GM12874 (cell line): ENCODE results near the gene TRPV3.

ENCODE experiments used
- CTCF ChIP-seq: IDR thresholded peaks from 2 replicates; pipeline ENCODE4 v1.5.1; 2011; ENCODE audit warnings: low read depth, mild to moderate bottlenecking, control low read depth, low read length, moderate library complexity; ENCODE audit not compliant: insufficient read depth

TRPV3 gene

GRCh38 chr17:3558603-3559269, 1.1 kb upstream of the TRPV3 start:
- TF ChIP-seq CTCF = no peak

GRCh38 chr17:3556916-3557767, 470 bp downstream of the TRPV3 start:
- no peak for TF ChIP-seq CTCF

GRCh38 chr17:3556239-3556915, 1.2 kb downstream of the TRPV3 start:
- TF ChIP-seq CTCF = no peak

- no peak for TF ChIP-seq CTCF
Measured at GRCh38 chr17:3555189-3555796, 2.3 kb downstream of the TRPV3 start.

GRCh38 chr17:3554440-3554839, 3.2 kb downstream of the TRPV3 start:
- no peak for TF ChIP-seq CTCF

GRCh38 chr17:3553419-3554401, 3.9 kb downstream of the TRPV3 start:
- TF ChIP-seq CTCF = no peak
